RWPE1 (cell line): ENCODE data around the gene LLGL2.

Source experiments
- CTCF ChIA-PET: fragments of 350-600 bp; sonication (Branson Sonifier 250); formaldehyde crosslinking; extraction: SDS; loops from one replicate; lab custom pipeline; 2021; lab: Yijun Ruan, JAX
- POLR2A ChIA-PET: fragments of 400-600 bp; formaldehyde crosslinking; extraction: SDS; loops from one replicate; lab custom pipeline; 2020; ENCODE audit warnings: antibody characterized with exemption; ENCODE audit not compliant: low non-redundant PET; lab: Yijun Ruan, JAX
- DNase-seq: peaks from one replicate; pipeline ENCODE4 v3.0.0; 2012; ENCODE audit warnings: low spot score
- H3K27ac ChIP-seq: fragments of 450-650 bp; 2 replicates; pipeline ENCODE4 v1.5.1; 2017
- CTCF ChIP-seq: fragments of 450-650 bp; conservative IDR thresholded peaks from 2 replicates; pipeline ENCODE4 v1.5.1; 2017; ENCODE audit warnings: low read depth, mild to moderate bottlenecking

Gene LLGL2

GRCh38 chr17:75491680-75492079 lies 33.8 kb upstream of the LLGL2 start:
- DNase-seq, result no peak
- ChIA-PET POLR2A (no interaction called here), CTCF (no interaction called here)
- no peak for TF ChIP-seq CTCF
- H3K27ac ChIP-seq, result no peak overlapping the region

GRCh38 chr17:75492555-75493168 lies 32.8 kb upstream of the LLGL2 start:
- POLR2A ChIA-PET, result no interaction called here
- no peak for TF ChIP-seq CTCF
- H3K27ac ChIP-seq, result no peak overlapping the region
- DNase-seq, result no peak
- CTCF ChIA-PET, result interaction anchor here (0.6 to 0.7 kb wide), 2 partner anchors 220 to 241 kb away, joined by 3 read pairs; no protein-coding TSS in a partner anchor

- DNase-seq, result no peak
- ChIA-PET CTCF (no interaction called here), POLR2A (no interaction called here)
- H3K27ac ChIP-seq, result no peak overlapping the region
- TF ChIP-seq CTCF, result no peak
These were observed 31.9 kb upstream of the LLGL2 start for GRCh38 chr17:75493476-75494129.

- POLR2A ChIA-PET, result no interaction called here
- CTCF ChIA-PET, result interaction anchor here (0.6 to 1.5 kb wide), 3 partner anchors 10 to 109 kb away, joined by 3 read pairs; no protein-coding TSS in a partner anchor
- no peak for TF ChIP-seq CTCF
- H3K27ac ChIP-seq, result no peak overlapping the region
- DNase-seq, result no peak
These were observed 31.1 kb upstream of the LLGL2 start for GRCh38 chr17:75494326-75494877.

- CTCF ChIA-PET, result interaction anchor here (1.5 kb wide), 1 partner anchor 9 kb away, joined by 3 read pairs; no protein-coding TSS in a partner anchor
- TF ChIP-seq CTCF, result no peak
- POLR2A ChIA-PET, result no interaction called here
These were observed 29.5 kb upstream of the LLGL2 start for GRCh38 chr17:75496005-75496404.

GRCh38 chr17:75498039-75498725 lies 27.3 kb upstream of the LLGL2 start:
- ChIA-PET POLR2A (no interaction called here), CTCF (interaction anchor here (0.7 kb wide), 1 partner anchor 117 kb away, joined by 3 read pairs; no protein-coding TSS in a partner anchor)
- no peak for DNase-seq
- H3K27ac ChIP-seq, result peak overlapping the region; percentile 54
- TF ChIP-seq CTCF, result no peak

More at GRCh38 chr17:75496005-75496404, 29.5 kb upstream of the LLGL2 start:
- H3K27ac ChIP-seq, result peak overlapping the region; percentile 21; the same call in 1 of the 2 replicates
- no peak for DNase-seq
